NCI-H446 treated with DMSO at 0.1 percent for 48 hours (cell line): Measurements from ENCODE around the gene PRM2.

Experiments
- DNase-seq: peaks from one replicate; lab custom pipeline; 2025; lab: John Stamatoyannopoulos, UW

PRM2 gene

DNA sequence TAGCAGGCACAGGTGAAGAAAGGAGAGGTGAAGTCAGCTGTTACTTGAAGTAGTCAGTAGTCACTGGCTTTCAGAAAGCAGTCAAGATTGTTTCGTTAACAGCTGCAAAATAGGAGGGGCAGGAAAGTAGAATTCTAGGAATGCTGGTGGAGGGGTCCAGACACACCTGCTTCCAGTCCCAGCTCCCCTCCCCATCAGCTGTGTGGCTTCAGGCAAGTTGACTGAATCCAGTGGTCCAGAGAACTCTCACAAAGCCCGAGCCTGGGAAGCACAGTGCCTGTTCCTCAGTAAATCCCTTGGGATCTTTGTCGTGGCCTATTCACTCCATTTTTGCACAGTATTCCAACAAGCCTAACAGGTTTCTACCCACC, 15.7 kb downstream of the PRM2 start:
- DNase-seq: no peak

DNA sequence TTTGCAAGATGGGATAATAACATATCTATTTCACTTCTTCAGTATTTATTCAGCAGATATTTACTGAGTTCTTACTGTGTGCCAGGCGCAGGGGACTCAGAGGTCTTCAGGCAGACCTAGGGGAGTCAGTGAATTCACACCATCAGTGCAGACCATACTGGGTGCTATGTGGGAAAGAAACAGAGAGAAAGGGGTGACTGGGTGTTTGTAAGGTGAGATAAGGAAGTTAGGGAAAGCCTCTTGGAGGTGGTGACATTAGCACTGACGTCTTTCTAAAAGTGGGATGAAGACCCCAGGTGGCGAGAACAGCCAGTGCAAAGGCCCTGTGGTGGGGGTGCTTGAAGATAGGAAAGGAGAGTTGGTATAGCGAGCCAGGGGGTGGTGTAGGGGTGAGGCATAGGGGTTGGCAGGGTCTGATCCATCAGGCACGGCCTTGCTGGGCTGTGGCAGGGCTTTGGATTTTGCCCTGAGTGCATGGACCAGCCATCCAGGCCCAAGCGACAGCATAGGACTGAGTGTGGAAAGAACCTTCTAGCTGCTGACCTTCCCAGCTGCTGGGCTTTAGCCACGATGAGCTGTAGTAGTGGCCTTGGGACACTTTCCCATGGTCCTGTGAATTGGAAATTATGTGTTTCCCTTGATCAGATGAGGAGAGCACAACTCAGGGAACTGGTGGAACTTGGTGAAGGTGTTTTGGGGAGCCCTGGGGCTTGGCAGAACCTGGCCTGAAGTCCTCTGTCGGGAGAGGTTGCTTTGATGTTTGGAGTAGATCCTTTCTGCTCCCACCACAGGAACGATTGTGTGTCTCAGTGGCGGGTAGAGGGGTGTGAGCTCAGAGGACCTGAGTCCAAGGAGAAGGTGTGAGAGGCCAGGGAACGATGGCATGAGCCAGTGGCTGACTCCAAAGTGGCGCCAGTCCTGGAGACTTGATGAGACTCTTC, 16.4 kb downstream of the PRM2 start:
- DNase-seq: no peak

DNA sequence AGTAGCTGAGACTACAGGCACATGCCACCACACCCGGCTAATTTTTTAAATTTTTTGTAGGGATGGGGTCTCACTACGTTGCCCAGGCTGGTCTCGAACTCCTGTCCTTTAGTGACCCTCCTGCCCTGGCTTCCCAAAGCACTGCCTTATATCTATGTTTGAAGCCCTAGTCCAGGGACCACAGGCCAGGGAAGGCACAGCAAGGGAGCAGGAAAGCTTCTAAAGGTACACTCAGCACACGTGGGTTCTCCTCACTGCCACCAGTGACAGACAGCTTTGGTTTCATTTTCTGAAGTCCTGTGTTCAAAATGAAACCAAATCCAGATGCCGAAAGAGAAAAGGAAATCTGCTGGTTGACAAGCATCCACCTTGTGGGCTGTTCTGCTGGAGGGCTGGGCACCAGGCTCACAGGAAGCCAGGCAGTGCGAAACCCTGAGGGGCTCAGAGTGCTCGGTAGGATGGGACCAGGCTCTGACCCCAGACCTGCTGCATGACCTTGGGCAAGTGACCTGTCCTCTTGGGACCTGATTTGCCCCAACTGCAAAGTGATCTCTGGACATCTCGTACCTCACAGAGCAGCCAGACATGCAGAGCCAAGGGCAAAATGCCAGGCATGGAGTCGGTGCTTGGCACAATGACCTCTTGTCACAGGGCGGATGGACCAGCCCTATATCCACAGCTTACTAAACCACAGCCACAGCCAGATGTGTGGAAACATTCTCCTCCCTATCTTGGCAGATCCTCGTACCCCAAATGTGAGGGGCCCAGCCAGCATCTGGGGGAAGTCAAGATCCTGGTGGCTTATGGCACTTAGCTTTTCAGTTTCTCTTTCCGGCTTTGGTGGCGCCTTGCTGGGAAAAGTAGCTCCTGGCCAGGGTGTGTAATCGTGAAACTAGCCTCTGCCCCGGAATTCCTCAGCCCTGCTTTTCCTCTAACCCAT, 17.5 kb downstream of the PRM2 start:
- no peak for DNase-seq

DNA sequence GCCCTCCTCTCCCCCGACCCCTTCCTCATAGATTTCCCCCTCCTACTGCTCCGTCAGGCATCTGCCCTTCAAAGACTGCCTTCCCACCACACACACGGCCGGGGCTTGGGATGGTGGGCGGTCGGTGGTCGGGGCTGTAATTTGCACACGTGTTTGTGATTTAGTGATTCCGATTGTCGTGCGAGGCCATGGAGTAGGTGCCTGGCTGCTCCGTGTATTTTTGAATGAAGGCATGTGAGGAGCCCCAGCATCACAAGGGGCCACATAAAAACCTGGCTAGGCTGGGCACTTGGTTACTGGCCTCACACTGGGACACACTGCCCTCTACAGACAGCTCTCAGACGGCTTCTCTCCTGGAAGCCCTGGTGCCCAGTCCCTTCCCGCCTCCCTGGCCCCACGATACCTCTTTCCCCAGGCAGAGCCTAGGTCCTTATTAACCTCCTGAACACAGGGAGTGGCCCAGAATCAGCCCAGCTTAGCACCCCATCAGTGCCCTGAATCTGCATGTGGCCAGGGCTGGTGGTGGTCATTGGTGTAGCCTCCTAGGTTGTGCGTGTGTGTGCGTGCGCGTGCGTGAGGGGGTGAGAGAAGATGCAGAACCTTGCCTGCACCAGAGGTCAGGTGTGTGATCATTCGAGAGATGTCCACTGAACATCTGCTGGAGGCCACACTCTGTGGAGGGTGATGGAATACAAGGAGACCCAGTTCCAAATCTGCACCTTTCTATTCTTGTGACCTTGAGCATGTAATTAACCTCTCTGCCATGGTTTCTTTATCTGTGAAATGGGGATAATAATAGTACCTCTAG, 18.9 kb downstream of the PRM2 start:
- DNase-seq: peak; percentile 35

DNA sequence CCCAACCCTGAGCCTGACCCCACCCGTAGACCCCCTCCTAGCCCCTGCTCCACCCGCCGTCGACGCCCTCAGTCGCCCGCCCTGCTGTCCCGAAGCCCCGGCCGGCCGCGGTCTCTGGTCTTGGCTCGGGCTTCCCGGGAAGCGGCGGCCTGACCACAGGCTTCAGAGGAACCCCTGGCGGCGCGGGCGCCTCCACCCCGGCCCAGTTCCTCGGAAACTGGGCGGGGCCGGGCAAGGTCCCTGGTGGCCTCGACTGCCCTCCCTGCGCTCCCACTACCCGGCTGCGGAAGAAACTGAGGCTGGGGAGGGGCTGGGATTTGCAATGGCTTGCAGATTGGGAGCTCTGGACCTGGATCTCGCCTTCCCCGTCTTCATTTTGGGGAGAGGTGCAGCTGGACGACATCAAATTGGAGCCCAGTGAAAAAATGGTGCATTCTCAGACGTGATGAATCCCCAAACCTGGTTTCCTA, 19.6 kb downstream of the PRM2 start:
- DNase-seq: no peak

DNA sequence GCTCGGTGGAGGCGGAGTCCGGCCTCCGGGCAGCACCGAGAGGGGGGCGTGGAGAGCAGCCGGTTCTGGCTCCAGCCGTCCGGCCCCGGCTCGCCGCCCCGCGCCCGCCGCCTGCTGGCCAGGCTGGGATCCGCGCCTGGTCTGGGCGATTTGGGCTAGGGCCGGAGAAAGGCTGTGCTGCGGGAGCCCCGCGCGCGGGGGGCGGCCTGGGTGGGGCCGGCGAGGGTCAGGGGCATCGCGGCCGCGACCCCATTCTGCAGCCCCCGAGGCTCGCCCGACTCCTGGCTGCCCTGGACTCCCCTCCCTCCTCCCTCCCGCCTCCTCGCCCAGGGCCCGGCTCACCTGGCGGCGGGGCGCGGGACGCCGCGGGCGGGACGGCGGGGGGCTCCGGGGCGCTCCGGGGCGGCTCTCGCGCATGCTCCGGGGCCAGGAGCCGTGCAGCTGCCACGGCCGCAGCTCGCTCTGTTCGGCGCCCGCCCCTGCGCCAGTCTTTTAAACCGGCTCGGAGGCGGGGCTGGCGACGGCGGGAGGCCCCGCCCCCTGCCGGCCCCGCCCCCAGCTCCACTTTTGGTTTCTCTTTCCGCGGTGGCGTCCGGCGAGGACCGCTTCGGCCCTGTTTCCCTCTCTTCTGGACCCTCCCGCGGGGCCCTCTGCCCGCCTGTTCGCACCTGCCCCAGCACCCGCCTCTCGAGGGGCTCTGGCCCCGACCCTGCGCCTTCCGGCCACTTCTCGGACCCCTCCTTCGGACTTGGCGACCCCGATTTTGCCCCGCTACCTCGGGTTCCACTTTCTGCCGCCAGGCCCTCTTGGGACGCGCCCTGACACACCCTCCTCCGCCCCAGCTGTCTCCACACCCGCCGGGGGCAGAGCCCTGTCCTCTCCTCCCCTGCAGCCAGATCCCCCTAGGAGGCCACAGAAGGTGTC, 20.3 kb downstream of the PRM2 start, which contains the start of gene SOCS1:
Gene SOCS1, minus strand, starts transcription at position 468 of the 924 bp plus-strand sequence. CDS start 726 bp downstream, outside the sequence.
- DNase-seq: peak; percentile 31

DNA sequence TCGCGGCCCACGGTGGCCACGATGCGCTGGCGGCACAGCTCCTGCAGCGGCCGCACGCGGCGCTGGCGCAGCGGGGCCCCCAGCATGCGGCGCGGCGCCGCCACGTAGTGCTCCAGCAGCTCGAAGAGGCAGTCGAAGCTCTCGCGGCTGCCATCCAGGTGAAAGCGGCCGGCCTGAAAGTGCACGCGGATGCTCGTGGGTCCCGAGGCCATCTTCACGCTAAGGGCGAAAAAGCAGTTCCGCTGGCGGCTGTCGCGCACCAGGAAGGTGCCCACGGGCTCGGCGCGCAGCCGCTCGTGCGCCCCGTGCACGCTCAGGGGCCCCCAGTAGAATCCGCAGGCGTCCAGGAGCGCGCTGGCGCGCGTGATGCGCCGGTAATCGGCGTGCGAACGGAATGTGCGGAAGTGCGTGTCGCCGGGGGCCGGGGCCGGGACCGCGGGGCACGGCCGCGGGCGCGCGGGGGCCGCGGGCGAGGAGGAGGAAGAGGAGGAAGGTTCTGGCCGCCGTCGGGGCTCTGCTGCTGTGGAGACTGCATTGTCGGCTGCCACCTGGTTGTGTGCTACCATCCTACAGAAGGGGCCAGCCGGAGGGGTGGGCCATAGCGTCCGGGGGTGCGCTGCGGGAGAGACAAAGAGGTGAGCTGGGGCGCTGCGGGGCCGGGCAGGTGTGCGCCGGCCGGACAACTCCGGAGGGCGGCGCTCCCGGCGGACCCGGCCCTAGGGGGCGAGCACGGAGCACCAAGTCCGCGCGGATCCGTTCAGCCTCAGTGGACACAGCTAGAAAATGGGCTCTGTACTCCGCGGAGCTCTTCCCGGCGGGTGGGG, 21.2 kb downstream of the PRM2 start:
- DNase-seq: no peak

DNA sequence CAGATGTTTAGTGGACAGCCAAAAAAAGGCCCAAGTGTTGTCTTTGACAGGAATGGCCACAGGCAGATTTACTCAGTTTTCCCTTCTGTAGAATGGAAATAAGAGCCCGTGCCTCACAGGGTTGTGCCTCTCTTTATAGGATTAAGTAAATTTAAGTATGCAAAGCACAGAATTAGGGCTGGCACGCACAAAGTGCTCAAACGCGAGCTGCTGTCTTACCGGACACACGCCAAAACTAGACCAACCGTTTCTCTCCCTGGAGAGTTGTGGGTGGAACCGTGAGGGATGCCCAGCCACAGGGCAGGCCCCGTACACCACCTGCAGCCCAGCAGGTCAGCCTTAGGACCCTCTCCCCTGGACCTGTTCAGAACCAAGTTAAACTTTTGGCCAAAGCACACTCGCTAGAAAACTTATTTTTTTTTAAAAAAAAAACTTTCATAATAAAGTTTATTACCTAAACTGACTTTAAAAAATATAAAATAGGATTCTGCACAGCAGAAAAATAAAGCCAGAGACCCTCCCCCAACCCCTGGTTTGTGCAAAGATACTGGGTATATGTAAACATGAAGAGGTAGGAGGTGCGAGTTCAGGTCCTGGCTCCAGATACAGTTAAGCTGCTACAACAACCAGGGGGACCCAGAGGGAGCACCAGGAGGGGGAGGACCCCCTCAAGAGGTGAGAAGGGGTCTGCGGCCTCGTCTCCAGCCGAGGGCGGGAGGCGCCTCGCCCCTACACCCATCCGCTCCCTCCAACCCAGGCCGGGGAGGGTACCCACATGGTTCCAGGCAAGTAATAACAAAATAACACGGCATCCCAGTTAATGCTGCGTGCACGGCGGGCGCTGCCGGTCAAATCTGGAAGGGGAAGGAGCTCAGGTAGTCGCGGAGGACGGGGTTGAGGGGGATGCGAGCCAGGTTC, 22.0 kb downstream of the PRM2 start:
- DNase-seq: no peak

DNA sequence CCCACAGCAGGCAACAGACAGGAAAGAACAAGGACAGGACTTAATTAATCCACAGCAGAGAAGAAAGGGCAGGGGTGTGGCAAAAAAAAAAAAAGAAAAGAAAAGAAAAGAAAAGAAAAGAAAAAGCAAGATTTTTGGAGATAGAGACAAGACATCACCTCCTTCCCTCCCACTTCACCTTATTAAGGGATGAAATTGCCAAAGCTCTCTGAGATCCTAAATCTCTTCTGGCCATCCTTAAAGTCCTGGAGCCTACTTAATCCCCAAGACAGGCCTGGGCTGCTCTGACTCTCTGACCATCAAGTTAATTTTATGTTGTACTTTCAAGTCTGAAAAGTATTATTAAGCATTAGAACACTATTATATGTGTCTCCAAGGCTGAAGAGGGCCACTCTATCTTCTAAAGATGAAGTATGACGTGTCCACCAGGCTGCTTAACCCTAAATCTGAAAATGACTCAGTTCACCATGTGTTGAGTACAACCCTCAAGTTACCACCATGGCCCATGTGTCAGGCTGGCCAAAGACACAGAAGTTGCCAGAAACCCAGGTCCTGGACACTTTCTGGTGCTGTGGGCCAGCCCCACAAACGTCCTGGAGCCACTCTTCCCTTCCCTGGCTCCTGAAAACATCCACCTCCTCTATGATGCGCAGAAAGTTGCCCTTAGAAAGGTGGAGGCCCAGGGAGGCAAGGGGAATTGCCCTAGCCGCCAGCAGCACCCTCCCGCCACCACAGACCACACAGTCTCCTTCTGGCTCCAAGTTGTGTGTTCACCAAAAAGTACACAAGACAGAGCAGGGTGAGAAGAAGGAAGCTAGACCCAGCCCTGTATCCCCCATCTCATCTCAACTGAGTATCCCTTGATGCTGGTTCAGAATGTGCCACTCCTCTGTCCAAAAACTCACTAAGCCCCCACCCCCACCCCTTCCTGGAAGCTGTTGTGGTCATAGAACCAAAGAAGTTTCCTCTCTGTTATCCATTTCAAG, 23.0 kb downstream of the PRM2 start:
- no peak for DNase-seq

DNA sequence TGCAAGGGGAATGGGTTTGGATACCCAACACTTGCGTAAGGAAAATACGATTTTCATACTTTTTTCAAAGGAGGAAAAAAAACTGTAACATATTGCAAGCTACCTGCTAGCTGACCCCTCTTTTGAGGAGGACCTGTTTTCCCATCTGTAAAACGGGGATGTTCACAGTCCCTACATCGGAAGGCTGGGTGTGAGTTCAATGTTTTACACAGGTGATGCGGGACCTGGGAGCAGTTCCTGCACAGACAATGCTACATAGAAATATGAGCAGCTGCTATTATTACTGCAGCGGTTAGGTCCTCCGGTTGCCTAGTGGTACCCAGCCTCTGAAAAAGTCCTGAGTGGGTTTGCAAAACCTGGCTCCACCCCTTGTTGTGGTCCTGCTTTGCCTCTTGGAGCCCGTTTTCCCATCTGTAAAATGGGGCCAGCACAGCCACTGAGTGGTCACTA, 23.8 kb downstream of the PRM2 start:
- DNase-seq: no peak

DNA sequence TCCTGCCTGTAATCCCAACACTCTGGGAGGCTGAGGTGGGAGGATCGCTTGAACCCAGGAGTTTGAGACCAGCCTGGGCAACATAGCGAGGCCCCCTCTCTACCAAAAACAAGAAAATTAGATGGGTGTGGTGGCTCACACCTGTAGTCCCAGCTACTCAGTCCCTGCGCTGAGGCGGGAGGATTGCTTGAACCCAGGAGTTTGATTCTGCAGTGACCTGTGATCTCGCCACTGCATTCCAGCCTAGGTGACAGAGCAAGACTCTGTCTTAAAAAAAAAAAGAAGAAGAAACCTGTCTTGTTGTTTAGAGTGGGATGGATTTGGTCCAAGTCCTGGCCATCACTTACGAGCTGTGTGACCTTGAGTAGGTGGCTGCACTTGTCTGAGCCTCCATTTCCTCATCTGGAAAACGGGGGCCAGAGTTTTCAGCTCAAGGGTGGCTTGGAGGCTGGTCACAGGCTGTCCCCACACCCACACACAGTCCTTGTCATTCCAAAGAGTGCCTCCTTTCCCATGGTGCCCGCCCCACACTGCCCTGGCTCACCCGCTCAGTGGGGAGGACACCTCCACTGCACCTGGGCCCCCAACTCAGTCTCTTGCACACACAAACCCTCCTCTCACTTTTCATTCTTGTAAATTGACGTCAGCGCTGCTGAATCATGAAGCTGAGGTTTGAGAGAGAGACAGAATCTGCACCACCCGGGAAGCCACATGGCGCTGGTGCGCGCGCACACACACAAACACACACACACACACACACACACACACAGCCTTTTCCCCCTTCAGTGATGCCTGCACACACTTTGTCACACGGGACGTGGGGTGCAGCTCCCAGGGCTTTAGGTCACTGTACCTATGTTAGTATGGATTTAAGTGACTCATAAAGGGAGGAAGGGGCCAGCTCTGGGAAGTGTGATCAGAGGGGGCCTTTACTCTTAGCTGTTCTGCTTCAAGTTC, 24.5 kb downstream of the PRM2 start:
- no peak for DNase-seq

DNA sequence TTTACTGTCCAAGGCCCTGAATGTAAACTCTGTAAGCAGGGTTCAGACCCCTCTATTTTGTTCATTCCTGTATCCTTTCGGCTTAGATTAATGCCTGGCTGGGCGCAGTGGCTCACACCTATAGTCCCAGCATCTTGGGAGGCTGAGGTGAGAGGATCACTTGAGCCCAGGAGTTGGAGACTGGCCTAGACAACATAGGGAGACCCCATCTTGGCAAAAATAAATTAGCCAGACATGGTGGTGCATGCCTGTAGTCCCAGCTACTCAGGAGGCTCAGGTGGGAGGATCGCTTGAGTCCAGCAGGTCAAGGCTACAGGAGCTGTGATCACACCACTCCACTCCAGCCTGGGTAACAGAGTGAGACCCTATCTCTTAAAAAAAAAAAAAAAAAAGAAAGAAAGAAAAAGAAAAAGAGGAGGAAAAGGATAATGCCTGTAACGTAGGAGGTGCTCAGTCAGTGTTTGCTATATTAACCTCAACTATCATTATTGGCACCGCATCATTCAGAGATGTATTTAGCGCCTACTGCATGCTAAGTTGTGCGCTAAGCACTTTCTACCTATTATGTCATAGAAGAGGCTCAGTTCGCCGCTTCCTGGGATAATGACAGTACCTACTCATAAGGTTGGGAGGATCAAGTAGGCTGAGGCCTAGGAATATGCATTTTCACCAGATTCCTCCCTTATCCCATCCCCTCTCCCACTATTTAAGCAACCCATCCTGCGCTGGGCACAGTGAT, 25.3 kb downstream of the PRM2 start:
- DNase-seq: no peak

DNA sequence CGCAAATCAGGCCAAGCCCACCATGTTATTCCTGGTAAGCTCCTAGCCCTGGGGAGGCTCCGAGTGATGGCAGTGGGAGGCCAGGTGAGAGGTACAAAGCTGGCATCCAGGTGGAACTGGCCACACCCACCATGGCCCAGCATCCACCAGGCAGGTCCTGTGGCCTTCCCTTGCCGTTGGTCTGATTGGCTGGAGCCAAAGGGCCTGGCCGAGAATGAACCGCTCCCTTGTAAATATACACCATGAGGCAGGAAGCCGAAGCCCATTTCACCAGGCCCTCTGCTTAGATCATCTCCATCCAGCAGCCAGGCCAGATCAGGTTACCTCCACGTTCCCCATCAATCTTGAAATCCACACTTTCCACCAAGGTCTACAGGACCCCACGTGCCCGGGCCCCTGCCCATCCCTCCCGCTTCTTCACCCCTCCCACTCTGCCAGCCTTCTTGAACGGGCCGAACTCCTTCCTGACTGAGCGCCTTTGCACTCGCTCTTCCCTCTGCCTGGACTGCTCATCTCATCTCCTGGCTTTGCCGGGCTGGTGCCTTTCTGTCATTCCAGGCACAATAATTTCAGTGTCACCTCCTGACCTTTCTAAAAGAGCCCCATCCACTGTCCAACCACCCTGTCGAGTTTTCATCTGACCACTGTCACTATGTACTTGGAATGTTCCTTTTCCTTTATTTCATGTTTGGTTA, 26.0 kb downstream of the PRM2 start:
- DNase-seq: no peak

DNA sequence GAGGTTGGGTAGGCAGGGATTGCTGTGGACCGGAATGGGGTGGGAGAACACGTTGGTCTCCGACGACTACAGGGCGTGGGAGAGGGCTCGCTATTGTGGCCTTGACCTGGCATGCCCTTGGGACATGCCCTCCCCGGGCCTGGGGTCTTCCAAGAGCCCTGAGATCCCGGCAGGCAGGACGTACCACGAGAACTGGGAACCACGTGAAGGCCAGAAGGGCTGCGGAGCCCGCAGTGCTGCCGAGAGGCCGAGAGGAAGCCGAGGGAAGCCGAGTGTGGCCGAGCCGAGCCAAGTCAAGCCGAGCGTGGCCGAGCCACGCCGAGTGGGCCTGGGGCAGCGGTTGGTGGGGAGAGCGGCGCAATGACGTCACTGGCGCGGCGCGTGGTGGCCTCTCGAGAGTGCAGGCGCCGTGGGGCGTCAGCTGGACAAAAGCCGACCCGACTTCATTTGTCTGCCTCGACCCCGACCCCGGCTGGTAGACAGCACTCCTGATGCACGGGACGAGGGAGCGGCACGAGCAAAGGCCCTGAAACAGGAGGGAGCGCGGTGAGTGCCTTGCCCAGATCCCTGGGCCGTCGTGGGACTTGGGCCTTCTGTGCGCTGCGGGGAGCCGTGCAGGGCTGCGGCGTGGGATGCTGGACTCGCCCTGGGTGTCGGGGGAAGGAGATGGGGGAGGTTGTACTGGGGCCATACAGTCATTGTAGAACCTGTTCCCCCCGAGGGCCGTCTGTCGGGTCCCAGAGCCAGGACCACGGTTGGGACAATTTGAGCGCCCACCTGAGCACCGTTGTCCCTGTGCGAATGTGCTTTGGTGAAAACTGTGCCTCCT, 26.8 kb downstream of the PRM2 start:
- no peak for DNase-seq
